GM23248 (cell line): ENCODE data around the gene ARHGAP24.
A peak's percentile ranks its signal among the peaks of the same experiment; 100 is the strongest.

Experiments used
- EZH2 ChIP-seq: fragments of 200-600 bp; sonication (generic); IDR thresholded peaks from 2 replicates; pipeline ENCODE4 v1.6.1; 2018; ENCODE audit warnings: antibody characterized with exemption, mild to moderate bottlenecking; ENCODE audit not compliant: insufficient read depth, poor library complexity, severe bottlenecking
- EZH2phosphoT487 ChIP-seq: fragments of 200-600 bp; sonication (generic); IDR thresholded peaks from 2 replicates; pipeline ENCODE4 v1.6.1; 2018; ENCODE audit warnings: antibody characterized with exemption, moderate library complexity, mild to moderate bottlenecking, low read depth; ENCODE audit not compliant: insufficient read depth

DNA sequence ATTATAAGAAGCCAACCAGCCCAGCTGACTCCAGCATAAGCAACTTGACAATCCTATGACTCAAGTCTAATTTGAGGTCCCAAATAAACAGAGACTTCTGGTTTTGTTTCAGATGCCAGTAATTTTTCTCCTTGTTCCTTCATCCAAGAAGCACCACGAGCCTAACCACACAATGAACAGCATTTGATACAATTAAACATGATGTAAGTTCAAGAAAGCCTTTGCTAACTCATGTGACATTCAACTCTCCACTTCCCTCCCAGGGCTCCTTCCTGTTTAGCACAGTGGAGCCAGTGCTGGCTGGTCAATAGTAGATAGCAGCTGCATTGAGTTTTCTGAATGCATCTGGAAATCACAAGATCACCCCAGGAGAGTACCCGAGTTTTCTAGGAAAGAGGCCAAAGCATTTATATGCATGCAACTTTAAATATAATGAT, 206.3 kb downstream of the ARHGAP24 start:
- TF ChIP-seq EZH2 (no peak), EZH2phosphoT487 (0 out of 2 replicates have a peak, but pooled peaks have one; percentile 75)
